GM19099 (cell line): ENCODE measurements around the gene TFDP2.

Experiments
- POLR2A ChIP-seq: IDR thresholded peaks from 3 replicates; pipeline ENCODE4 v1.6.1; 2011; ENCODE audit warnings: low read depth; ENCODE audit not compliant: insufficient read length; ENCODE audit errors: extremely low read depth

The TFDP2 gene

DNA sequence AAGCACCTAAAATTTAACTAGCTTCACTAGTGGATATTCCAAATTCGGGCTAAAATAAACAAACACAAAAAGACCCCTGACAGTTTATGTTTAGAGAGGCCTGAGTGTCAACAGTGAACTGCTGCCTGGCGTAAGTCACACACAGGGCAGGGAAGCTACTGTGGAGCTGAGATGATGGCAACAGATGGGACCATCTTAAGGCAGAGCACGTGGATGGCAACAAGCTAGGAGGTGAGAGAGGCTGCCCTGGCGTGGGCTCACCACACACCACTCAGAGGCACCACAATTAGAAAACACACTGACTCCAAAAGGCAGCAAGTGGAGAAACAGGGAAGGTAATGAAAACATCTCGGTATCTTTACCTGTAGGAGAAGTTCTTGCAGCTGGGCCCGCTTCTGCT, 179.6 kb downstream of the TFDP2 start:
- TF ChIP-seq POLR2A: no peak

DNA sequence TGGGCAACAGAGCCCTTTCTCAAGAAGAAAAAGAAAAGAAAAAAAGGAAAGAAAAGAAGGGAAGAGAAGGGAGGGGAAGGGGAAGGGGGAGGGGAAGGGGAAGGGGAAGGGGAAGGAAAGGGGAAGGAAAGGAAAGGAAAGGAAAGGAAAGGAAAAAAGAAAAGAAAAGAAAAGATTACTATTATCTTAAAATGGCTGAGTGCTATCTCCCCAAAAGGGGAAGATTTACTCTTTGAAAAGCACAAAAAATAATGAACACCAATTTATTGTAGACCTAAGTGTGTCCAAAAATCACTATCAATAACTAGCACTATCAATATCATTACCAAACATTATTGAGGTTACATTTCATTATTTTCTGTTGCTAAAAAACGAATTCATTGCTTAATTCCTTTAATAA, 183.9 kb downstream of the TFDP2 start:
- no peak for TF ChIP-seq POLR2A

GRCh38 chr3:141963301-141963700, 186.0 kb downstream of the TFDP2 start:
- TF ChIP-seq POLR2A: no peak

- TF ChIP-seq POLR2A: no peak
Measured at GRCh38 chr3:141960731-141961130, 188.6 kb downstream of the TFDP2 start.

DNA sequence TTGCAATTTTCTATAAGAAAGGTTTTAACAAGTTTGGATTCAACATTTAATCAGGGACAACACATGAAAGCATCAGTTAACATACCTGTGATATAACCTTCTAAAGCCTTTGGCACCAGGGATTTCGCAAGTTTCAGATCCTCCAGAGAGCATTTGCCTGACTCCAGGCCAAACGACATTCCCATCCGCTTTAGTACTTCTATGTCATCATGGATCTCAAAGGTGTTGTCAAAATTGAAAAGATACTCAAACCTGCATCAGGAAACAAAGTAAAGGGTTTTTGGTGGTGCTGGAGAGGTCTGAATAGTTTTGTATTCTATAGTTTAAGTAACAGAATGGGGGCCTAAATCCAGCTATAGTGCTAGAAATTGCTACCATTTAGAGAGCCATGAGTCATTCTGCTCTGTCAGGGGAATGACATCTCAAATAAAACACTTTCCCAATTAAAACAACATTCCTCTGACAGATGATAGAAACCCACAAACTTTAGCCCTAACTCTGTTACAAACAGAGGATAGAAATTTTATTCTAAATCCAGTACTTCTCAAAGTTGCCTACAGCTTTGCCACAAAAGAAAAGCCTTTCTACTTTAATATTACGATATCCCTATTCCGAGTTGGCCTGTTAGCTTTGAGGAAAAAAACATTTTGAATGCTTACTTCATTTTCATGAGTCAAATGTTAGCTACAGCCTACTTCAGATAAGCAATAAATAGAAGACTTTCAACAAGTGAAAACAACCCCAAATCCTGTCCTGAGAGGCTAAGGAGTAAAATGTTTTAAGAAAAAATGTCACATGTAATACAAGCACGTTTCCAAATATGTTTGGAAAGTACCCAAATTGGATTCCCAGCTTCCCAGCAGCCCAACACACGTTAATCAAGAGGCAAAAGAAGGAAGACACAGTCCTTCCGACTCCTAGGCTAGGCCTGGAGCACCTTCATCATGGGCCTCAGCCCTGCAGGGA, 189.5 kb downstream of the TFDP2 start:
- TF ChIP-seq POLR2A: no peak

GRCh38 chr3:141955175-141955574, 194.2 kb downstream of the TFDP2 start:
- no peak for TF ChIP-seq POLR2A

DNA sequence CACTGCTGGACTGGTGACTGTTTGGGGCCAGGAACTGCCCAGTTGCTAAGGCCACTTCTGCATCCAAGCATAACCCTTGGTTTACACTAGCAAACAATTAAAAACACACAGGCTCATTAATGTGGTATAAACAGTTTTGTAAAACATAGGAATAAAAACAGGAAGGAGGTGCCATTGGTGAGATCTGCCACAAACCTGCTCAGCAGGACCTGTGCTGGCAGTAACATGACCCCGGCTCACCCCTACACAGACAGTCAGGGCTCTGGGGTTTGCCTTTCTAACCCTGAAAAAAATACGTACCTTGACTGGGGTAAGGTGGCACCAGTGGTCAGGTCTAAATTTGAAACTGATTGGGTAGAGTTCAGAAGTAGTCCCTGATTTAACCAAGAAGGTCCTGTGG, 196.7 kb downstream of the TFDP2 start:
- TF ChIP-seq POLR2A: no peak

GRCh38 chr3:141950572-141951493, 198.5 kb downstream of the TFDP2 start:
- no peak for TF ChIP-seq POLR2A

DNA sequence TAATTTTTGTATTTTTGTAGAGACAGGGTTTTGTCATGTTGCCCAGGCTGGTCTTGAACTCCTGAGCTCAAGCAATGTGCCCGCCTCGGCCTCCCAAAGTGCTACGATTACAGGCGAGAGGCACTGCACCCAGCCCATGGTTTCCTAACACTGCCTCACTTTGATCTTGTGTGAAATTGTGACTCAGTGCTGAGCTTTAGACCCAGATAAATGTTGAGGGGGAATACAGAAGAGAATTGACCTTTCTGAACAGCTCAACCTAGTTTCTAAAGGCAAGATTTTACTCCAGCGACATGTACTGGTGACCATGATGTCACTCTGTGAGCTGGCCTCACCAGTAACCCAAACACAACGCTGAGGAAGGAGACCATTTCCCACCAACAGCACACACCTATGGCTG, 199.4 kb downstream of the TFDP2 start:
- no peak for TF ChIP-seq POLR2A

- TF ChIP-seq POLR2A: no peak
Measured at GRCh38 chr3:141949399-141949798, 199.9 kb downstream of the TFDP2 start.

- no peak for TF ChIP-seq POLR2A
Measured at GRCh38 chr3:141945726-141946485, 203.4 kb downstream of the TFDP2 start.

GRCh38 chr3:141942006-141942405, 207.3 kb downstream of the TFDP2 start:
- no peak for TF ChIP-seq POLR2A

- TF ChIP-seq POLR2A: no peak
Measured at GRCh38 chr3:141941093-141941492, 208.3 kb downstream of the TFDP2 start.

GRCh38 chr3:141940194-141940776, 209.1 kb downstream of the TFDP2 start:
- TF ChIP-seq POLR2A: no peak
